ENCODE data around the gene SBF1. TPM values are rescaled to one million over a fixed set of nuclear protein-coding genes. Genes with fewer than 3 reads are reported as not detected.

SBF1 gene
- total and polyA plus RNA-seq, 4 donors: 8.3 to 37.6 (median 16.4) TPM

DNA sequence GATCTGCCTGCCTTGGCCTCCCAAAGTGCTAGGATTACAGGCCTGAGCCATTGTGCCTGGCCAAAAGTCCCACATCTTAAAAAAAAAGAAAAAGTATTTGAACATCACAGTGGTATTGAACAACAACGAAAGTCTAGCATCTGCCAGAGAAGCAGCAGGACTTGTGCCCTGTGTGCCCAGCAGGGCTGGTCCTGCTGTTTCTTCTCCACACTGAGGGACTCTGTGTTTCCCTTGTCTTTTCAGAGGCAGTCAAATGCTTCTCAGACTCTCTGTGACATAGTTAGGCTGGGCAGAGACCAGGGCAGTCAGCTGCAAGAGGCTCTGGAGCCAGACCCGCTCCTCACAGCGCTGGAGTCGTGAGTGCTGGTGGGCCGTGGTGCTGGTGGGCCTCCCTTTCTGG, 56.2 kb downstream of the SBF1 start:
- Histone ChIP-seq H3K36me3 (ENCODE audit: control insufficient read depth in 4 of 4, insufficient read depth in 3 of 4, low read depth in 1 of 4, low read length in 3 of 4) (peaks cover 39 to 91% (median 81%) of the 10 kb centered on the region in 4 donors), H3K4me3 (ENCODE audit: low read depth in 1 of 3, low read length in 3 of 3) (no peak overlapping the region), H3K9me3 (ENCODE audit: control insufficient read depth in 4 of 4, low read length in 3 of 4) (no peaks in the 10 kb centered on the region), H3K27me3 (ENCODE audit: control insufficient read depth in 4 of 4, insufficient read depth in 4 of 4, low read length in 3 of 4) (no peaks in the 10 kb centered on the region), H3K4me1 (ENCODE audit: control insufficient read depth in 4 of 4, insufficient read depth in 4 of 4, low read length in 3 of 4) (no peaks in the 10 kb centered on the region), H3K9ac (ENCODE audit: low read depth in 1 of 2, low read length in 2 of 2) (no peak overlapping the region), H3K27ac (ENCODE audit: low read depth in 1 of 2, low read length in 2 of 2) (no peak overlapping the region)
- no peak for DNase-seq (ENCODE audit: low spot score)
- 93% methylated on average over 5 of the region's 5 CpGs for WGBS
- TF ChIP-seq NR2F2 (IDR thresholded peaks at IDR 0.05) (no peak), YY1 (IDR thresholded peaks at IDR 0.05) (no peak)

- Histone ChIP-seq H3K36me3 (ENCODE audit: control insufficient read depth in 4 of 4, insufficient read depth in 3 of 4, low read depth in 1 of 4, low read length in 3 of 4) (peaks cover 34 to 82% (median 74%) of the 10 kb centered on the region in 4 donors), H3K4me1 (ENCODE audit: control insufficient read depth in 4 of 4, insufficient read depth in 4 of 4, low read length in 3 of 4) (no peaks in the 10 kb centered on the region), H3K9ac (ENCODE audit: low read depth in 1 of 2, low read length in 2 of 2) (no peak overlapping the region), H3K27ac (ENCODE audit: low read depth in 1 of 2, low read length in 2 of 2) (no peak overlapping the region), H3K9me3 (ENCODE audit: control insufficient read depth in 4 of 4, low read length in 3 of 4) (no peaks in the 10 kb centered on the region), H3K27me3 (ENCODE audit: control insufficient read depth in 4 of 4, insufficient read depth in 4 of 4, low read length in 3 of 4) (no peaks in the 10 kb centered on the region), H3K4me3 (ENCODE audit: low read depth in 1 of 3, low read length in 3 of 3) (no peak overlapping the region)
- no peak for DNase-seq (ENCODE audit: low spot score)
- TF ChIP-seq TAF1 (conservative IDR thresholded peaks at IDR 0.05) (no peak), HNF4G (IDR thresholded peaks at IDR 0.05) (no peak), FOXA1 (IDR thresholded peaks at IDR 0.05) (no peak), ATF3 (IDR thresholded peaks at IDR 0.05) (no peak), REST (IDR thresholded peaks at IDR 0.05) (no peak), HNF4A (conservative IDR thresholded peaks at IDR 0.05) (no peak), ZBTB33 (IDR thresholded peaks at IDR 0.05) (no peak), RXRA (IDR thresholded peaks at IDR 0.05) (no peak), FOXA2 (IDR thresholded peaks at IDR 0.05) (no peak), JUND (IDR thresholded peaks at IDR 0.05) (no peak), NR2F2 (IDR thresholded peaks at IDR 0.05) (no peak), GABPA (IDR thresholded peaks at IDR 0.05 in 1 of 2, conservative IDR thresholded peaks at IDR 0.05 in 1 of 2) (no peak)
- TF ChIP-seq, protein P1, sequence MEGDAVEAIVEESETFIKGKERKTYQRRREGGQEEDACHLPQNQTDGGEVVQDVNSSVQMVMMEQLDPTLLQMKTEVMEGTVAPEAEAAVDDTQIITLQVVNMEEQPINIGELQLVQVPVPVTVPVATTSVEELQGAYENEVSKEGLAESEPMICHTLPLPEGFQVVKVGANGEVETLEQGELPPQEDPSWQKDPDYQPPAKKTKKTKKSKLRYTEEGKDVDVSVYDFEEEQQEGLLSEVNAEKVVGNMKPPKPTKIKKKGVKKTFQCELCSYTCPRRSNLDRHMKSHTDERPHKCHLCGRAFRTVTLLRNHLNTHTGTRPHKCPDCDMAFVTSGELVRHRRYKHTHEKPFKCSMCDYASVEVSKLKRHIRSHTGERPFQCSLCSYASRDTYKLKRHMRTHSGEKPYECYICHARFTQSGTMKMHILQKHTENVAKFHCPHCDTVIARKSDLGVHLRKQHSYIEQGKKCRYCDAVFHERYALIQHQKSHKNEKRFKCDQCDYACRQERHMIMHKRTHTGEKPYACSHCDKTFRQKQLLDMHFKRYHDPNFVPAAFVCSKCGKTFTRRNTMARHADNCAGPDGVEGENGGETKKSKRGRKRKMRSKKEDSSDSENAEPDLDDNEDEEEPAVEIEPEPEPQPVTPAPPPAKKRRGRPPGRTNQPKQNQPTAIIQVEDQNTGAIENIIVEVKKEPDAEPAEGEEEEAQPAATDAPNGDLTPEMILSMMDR (IDR thresholded peaks at IDR 0.05; ENCODE audit: low read depth, low read length, missing input control): no peak
- TF ChIP-seq, protein P2, sequence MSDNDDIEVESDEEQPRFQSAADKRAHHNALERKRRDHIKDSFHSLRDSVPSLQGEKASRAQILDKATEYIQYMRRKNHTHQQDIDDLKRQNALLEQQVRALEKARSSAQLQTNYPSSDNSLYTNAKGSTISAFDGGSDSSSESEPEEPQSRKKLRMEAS (IDR thresholded peaks at IDR 0.05): no peak
- WGBS: 91% methylated on average over 13 of the region's 13 CpGs
Observed at GRCh38 chr22:50417411-50418210, 57.2 kb downstream of the SBF1 start.
